ENCODE results near the gene GMEB2. TPM values are rescaled to one million over a fixed set of nuclear protein-coding genes. Genes with fewer than 3 reads are reported as not detected.

The GMEB2 gene
- total RNA-seq, 1 donor from 2014 or later: 13.2 TPM

- no peaks in the 10 kb centered on the region for H3K36me3 ChIP-seq (ENCODE audit: control insufficient read depth, insufficient read depth, low read length)
- no peak for TF ChIP-seq CTCF (IDR thresholded peaks at IDR 0.05; ENCODE audit: insufficient read depth, low read length, severe bottlenecking)
- no peak overlapping the region for H3K4me3 ChIP-seq (ENCODE audit: low read depth, low read length)
- FAIRE-seq (no peak), DNase-seq (ENCODE audit: low read depth) (no peak)
- H3K27me3 ChIP-seq (ENCODE audit: control insufficient read depth, insufficient read depth, low read length): no peaks in the 10 kb centered on the region
Measured at GRCh38 chr20:63543733-63544132, 83.2 kb downstream of the GMEB2 start.

GRCh38 chr20:63543131-63543530 lies 83.8 kb downstream of the GMEB2 start:
- Histone ChIP-seq H3K4me3 (ENCODE audit: low read depth, low read length) (no peak overlapping the region), H3K36me3 (ENCODE audit: control insufficient read depth, insufficient read depth, low read length) (no peaks in the 10 kb centered on the region), H3K27me3 (ENCODE audit: control insufficient read depth, insufficient read depth, low read length) (no peaks in the 10 kb centered on the region)
- DNase-seq (ENCODE audit: low read depth) (no peak), FAIRE-seq (no peak)
- no peak for TF ChIP-seq CTCF (IDR thresholded peaks at IDR 0.05; ENCODE audit: insufficient read depth, low read length, severe bottlenecking)

GRCh38 chr20:63542696-63543095 lies 84.2 kb downstream of the GMEB2 start:
- H3K4me3 ChIP-seq (ENCODE audit: low read depth, low read length): no peak overlapping the region

GRCh38 chr20:63542031-63542559 lies 84.8 kb downstream of the GMEB2 start:
- H3K27me3 ChIP-seq (ENCODE audit: control insufficient read depth, insufficient read depth, low read length): no peaks in the 10 kb centered on the region
- no peaks in the 10 kb centered on the region for H3K36me3 ChIP-seq (ENCODE audit: control insufficient read depth, insufficient read depth, low read length)
- TF ChIP-seq CTCF (IDR thresholded peaks at IDR 0.05; ENCODE audit: insufficient read depth, low read length, severe bottlenecking): no peak
- no peak for FAIRE-seq
- no peak overlapping the region for H3K4me3 ChIP-seq (ENCODE audit: low read depth, low read length)
- DNase-seq (ENCODE audit: low read depth): no peak

More at GRCh38 chr20:63542696-63543095, 84.2 kb downstream of the GMEB2 start:
- Histone ChIP-seq H3K27me3 (ENCODE audit: control insufficient read depth, insufficient read depth, low read length) (no peaks in the 10 kb centered on the region), H3K36me3 (ENCODE audit: control insufficient read depth, insufficient read depth, low read length) (no peaks in the 10 kb centered on the region)
- no peak for DNase-seq (ENCODE audit: low read depth)
- FAIRE-seq: no peak
- no peak for TF ChIP-seq CTCF (IDR thresholded peaks at IDR 0.05; ENCODE audit: insufficient read depth, low read length, severe bottlenecking)

GRCh38 chr20:63541371-63541770 lies 85.5 kb downstream of the GMEB2 start:
- DNase-seq (ENCODE audit: low read depth): no peak
- H3K27me3 ChIP-seq (ENCODE audit: control insufficient read depth, insufficient read depth, low read length): no peaks in the 10 kb centered on the region
- FAIRE-seq: no peak
- TF ChIP-seq CTCF (IDR thresholded peaks at IDR 0.05; ENCODE audit: insufficient read depth, low read length, severe bottlenecking): no peak
- no peak overlapping the region for H3K4me3 ChIP-seq (ENCODE audit: low read depth, low read length)
- no peaks in the 10 kb centered on the region for H3K36me3 ChIP-seq (ENCODE audit: control insufficient read depth, insufficient read depth, low read length)

Measured in bronchial epithelial cell (primary cell).